Panc1 (cell line): Measurements from ENCODE around the gene MTRF1L.

Experiments
- POLR2AphosphoS5 ChIP-seq: IDR thresholded peaks from 2 replicates; pipeline ENCODE4 v1.6.1; 2012; ENCODE audit warnings: mild to moderate bottlenecking, low read depth, low read length, moderate library complexity
- SIN3A ChIP-seq: IDR thresholded peaks from 2 replicates; pipeline ENCODE4 v1.6.1; 2012; ENCODE audit warnings: low read depth, mild to moderate bottlenecking, low read length, moderate library complexity, borderline replicate concordance; ENCODE audit not compliant: insufficient read depth
- TCF7L2 ChIP-seq: IDR thresholded peaks from 2 replicates; pipeline ENCODE4 v1.6.1; 2011; ENCODE audit warnings: mild to moderate bottlenecking, low read depth, low read length, inconsistent platforms
- TF ChIP-seq, protein P1 (sequence below): fragments of 450-650 bp; IDR thresholded peaks from 2 replicates; pipeline ENCODE4 v1.5.1; 2017; ENCODE audit warnings: mild to moderate bottlenecking
- TF ChIP-seq, protein P2 (sequence below), 2 experiments: IDR thresholded peaks; 2 replicates each; pipeline ENCODE4 v1.6.1; 2011 to 2012; ENCODE audit warnings: low read depth in 2 of 2, control low read depth in 1 of 2, low read length in 1 of 2, mild to moderate bottlenecking in 1 of 2, moderate library complexity in 1 of 2; ENCODE audit not compliant: insufficient read depth in 1 of 2

DNA sequence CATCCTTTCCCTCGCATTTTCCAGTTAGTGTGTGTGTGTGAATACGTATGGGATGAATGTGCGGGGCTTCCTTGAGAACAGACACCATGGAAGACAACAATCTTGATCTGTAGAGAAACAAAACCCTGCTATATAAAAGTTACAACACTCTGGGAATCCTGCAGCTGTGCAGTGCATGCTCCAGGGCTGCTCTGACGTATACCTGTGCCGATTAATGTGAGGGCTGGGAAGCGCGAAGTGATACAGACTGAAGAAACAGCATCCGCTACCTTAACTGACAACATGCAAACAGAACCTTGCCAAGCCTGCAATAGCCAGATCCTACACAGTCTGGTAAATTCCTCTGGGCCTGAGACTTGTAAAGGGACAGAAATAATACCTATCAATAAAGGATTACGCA lies 31.6 kb upstream of the MTRF1L start:
- TF ChIP-seq SIN3A (no peak), POLR2AphosphoS5 (no peak), TCF7L2 (no peak)
- TF ChIP-seq, protein P1, sequence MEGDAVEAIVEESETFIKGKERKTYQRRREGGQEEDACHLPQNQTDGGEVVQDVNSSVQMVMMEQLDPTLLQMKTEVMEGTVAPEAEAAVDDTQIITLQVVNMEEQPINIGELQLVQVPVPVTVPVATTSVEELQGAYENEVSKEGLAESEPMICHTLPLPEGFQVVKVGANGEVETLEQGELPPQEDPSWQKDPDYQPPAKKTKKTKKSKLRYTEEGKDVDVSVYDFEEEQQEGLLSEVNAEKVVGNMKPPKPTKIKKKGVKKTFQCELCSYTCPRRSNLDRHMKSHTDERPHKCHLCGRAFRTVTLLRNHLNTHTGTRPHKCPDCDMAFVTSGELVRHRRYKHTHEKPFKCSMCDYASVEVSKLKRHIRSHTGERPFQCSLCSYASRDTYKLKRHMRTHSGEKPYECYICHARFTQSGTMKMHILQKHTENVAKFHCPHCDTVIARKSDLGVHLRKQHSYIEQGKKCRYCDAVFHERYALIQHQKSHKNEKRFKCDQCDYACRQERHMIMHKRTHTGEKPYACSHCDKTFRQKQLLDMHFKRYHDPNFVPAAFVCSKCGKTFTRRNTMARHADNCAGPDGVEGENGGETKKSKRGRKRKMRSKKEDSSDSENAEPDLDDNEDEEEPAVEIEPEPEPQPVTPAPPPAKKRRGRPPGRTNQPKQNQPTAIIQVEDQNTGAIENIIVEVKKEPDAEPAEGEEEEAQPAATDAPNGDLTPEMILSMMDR, result no peak
- TF ChIP-seq, protein P2, sequence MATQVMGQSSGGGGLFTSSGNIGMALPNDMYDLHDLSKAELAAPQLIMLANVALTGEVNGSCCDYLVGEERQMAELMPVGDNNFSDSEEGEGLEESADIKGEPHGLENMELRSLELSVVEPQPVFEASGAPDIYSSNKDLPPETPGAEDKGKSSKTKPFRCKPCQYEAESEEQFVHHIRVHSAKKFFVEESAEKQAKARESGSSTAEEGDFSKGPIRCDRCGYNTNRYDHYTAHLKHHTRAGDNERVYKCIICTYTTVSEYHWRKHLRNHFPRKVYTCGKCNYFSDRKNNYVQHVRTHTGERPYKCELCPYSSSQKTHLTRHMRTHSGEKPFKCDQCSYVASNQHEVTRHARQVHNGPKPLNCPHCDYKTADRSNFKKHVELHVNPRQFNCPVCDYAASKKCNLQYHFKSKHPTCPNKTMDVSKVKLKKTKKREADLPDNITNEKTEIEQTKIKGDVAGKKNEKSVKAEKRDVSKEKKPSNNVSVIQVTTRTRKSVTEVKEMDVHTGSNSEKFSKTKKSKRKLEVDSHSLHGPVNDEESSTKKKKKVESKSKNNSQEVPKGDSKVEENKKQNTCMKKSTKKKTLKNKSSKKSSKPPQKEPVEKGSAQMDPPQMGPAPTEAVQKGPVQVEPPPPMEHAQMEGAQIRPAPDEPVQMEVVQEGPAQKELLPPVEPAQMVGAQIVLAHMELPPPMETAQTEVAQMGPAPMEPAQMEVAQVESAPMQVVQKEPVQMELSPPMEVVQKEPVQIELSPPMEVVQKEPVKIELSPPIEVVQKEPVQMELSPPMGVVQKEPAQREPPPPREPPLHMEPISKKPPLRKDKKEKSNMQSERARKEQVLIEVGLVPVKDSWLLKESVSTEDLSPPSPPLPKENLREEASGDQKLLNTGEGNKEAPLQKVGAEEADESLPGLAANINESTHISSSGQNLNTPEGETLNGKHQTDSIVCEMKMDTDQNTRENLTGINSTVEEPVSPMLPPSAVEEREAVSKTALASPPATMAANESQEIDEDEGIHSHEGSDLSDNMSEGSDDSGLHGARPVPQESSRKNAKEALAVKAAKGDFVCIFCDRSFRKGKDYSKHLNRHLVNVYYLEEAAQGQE (IDR thresholded peaks at IDR 0.05; ENCODE audit: insufficient read depth in 1 of 2, low read depth in 2 of 2, low read length in 1 of 2), result no peak
